Smooth muscle cell (in vitro differentiated cells): ENCODE data around the gene RRP12. TPM values are rescaled to one million over a fixed set of nuclear protein-coding genes. Genes with fewer than 3 reads are reported as not detected.

Experiments used
- DNase-seq: peaks from one replicate; lab custom pipeline; 2025; ENCODE audit not compliant: unreplicated experiment; lab: John Stamatoyannopoulos, UW
- H2AFZ ChIP-seq: fragments of 200-600 bp; sonication (generic); 2 replicates; pipeline ENCODE4 v1.6.0; 2016; ENCODE audit warnings: antibody characterized with exemption, low read depth, mild to moderate bottlenecking
- H3F3A ChIP-seq: fragments of 200-600 bp; sonication (generic); 2 replicates; pipeline ENCODE4 v1.6.0; 2017; ENCODE audit warnings: antibody characterized with exemption, low read depth
- H3K27ac ChIP-seq: fragments of 200-600 bp; sonication (generic); 2 replicates; pipeline ENCODE4 v1.5.1; 2016; ENCODE audit warnings: low read depth, mild to moderate bottlenecking
- H3K27me3 ChIP-seq: fragments of 200-600 bp; sonication (generic); 2 replicates; pipeline ENCODE4 v1.6.1; 2016; ENCODE audit warnings: low read depth, mild to moderate bottlenecking
- H3K36me3 ChIP-seq: fragments of 200-600 bp; sonication (generic); 2 replicates; pipeline ENCODE4 v1.5.1; 2016; ENCODE audit warnings: low read depth
- H3K4me1 ChIP-seq: fragments of 200-600 bp; sonication (generic); 2 replicates; pipeline ENCODE4 v1.5.1; 2016; ENCODE audit warnings: low read depth
- H3K4me2 ChIP-seq: fragments of 200-600 bp; sonication (generic); 2 replicates; pipeline ENCODE4 v1.6.0; 2016; ENCODE audit warnings: mild to moderate bottlenecking
- H3K4me3 ChIP-seq: fragments of 200-600 bp; sonication (generic); 2 replicates; pipeline ENCODE4 v1.5.1; 2016; ENCODE audit warnings: mild to moderate bottlenecking
- H3K79me2 ChIP-seq: fragments of 200-600 bp; sonication (generic); 2 replicates; pipeline ENCODE4 v1.6.0; 2016; ENCODE audit warnings: low read depth, mild to moderate bottlenecking
- H3K9ac ChIP-seq: fragments of 200-600 bp; sonication (generic); 2 replicates; pipeline ENCODE4 v1.6.0; 2016; ENCODE audit warnings: low read depth
- H3K9me3 ChIP-seq: fragments of 200-600 bp; sonication (generic); replicated peaks from 2 replicates; pipeline ENCODE4 v1.5.1; 2016; ENCODE audit warnings: low read depth
- H4K20me1 ChIP-seq: fragments of 200-600 bp; sonication (generic); 2 replicates; pipeline ENCODE4 v1.6.0; 2016; ENCODE audit warnings: low read depth
- WGBS: methylation state at CpG from one replicate; pipeline ENCODE4 v1.1.7; 2016; ENCODE audit warnings: low lambda C conversion rate; 5-methylcytosine and 5-hydroxymethylcytosine counted together
- polyA plus RNA-seq: library from polyadenylated mRNA; unstranded; fragments of >200 nt; fragmentation: Nextera tagmentation; extraction: Ambion mirVana; gene quantifications from 2 replicates; pipeline ENCODE4 v1.2.1, GENCODE V29; 2016
- total RNA-seq: library from RNA; depleted of rRNA; stranded (reverse); fragments of >200 nt; gene quantifications from 2 replicates; pipeline ENCODE4 v1.2.3, GENCODE V29; 2014
- TF ChIP-seq, protein P1 (sequence below): fragments of 200-600 bp; sonication (generic); IDR thresholded peaks from 2 replicates; pipeline ENCODE4 v1.5.1; 2017; ENCODE audit warnings: borderline replicate concordance, mild to moderate bottlenecking, antibody characterized with exemption; ENCODE audit not compliant: insufficient read depth, poor library complexity, severe bottlenecking

The RRP12 gene
- total and polyA plus RNA-seq, 2 experiments from 2014 or later = 14.1 to 18.8 TPM

- peak within 1 kb of the TSS; percentile 83 for H2AFZ ChIP-seq
- peak within 1 kb of the TSS; percentile 99 for H3K9ac ChIP-seq
- H3F3A ChIP-seq = peaks cover 9% of the 10 kb centered on the region
- H3K4me2 ChIP-seq = peak within 1 kb of the TSS; percentile 87
- H3K27me3 ChIP-seq = peaks cover 6% of the 10 kb centered on the region
- TF ChIP-seq, protein P1, sequence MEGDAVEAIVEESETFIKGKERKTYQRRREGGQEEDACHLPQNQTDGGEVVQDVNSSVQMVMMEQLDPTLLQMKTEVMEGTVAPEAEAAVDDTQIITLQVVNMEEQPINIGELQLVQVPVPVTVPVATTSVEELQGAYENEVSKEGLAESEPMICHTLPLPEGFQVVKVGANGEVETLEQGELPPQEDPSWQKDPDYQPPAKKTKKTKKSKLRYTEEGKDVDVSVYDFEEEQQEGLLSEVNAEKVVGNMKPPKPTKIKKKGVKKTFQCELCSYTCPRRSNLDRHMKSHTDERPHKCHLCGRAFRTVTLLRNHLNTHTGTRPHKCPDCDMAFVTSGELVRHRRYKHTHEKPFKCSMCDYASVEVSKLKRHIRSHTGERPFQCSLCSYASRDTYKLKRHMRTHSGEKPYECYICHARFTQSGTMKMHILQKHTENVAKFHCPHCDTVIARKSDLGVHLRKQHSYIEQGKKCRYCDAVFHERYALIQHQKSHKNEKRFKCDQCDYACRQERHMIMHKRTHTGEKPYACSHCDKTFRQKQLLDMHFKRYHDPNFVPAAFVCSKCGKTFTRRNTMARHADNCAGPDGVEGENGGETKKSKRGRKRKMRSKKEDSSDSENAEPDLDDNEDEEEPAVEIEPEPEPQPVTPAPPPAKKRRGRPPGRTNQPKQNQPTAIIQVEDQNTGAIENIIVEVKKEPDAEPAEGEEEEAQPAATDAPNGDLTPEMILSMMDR = no peak
- DNase-seq = peak; percentile 95
- no peaks in the 10 kb centered on the region for H4K20me1 ChIP-seq
- no peaks in the 10 kb centered on the region for H3K9me3 ChIP-seq
- H3K27ac ChIP-seq = peak within 1 kb of the TSS; percentile 79
- H3K36me3 ChIP-seq = no peaks in the 10 kb centered on the region
- H3K79me2 ChIP-seq = peaks cover 20% of the 10 kb centered on the region
- H3K4me1 ChIP-seq = peaks cover 25% of the 10 kb centered on the region
- under 1% methylated on average over 42 of the region's 103 CpGs for WGBS
- peak within 1 kb of the TSS; percentile 80 for H3K4me3 ChIP-seq
Observed at GRCh38 chr10:97334370-97335175, 66.6 kb downstream of the RRP12 start, which contains the start of gene FRAT2. Gene FRAT2 (minus strand): TSS chr10:97334729. CDS start chr10:97334572, 157 bp downstream.

GRCh38 chr10:97333601-97334369 is 67.4 kb downstream of the RRP12 start:
- Histone ChIP-seq H3K4me3 (peak overlapping the region; percentile 80), H2AFZ (peak overlapping the region; percentile 57), H3K27me3 (peaks cover 6% of the 10 kb centered on the region), H3K36me3 (no peaks in the 10 kb centered on the region), H3K27ac (peak overlapping the region; percentile 62), H4K20me1 (no peaks in the 10 kb centered on the region), H3K79me2 (peaks cover 20% of the 10 kb centered on the region), H3F3A (peaks cover 9% of the 10 kb centered on the region), H3K4me2 (peak overlapping the region; percentile 87), H3K4me1 (peaks cover 25% of the 10 kb centered on the region), H3K9ac (peak overlapping the region; percentile 40), H3K9me3 (no peaks in the 10 kb centered on the region)
- 2% methylated on average over 79 of the region's 89 CpGs for WGBS
- TF ChIP-seq, protein P1 = no peak
- no peak for DNase-seq

GRCh38 chr10:97333351-97333600 is 67.9 kb downstream of the RRP12 start:
- Histone ChIP-seq H3K36me3 (no peaks in the 10 kb centered on the region), H3K27me3 (peaks cover 6% of the 10 kb centered on the region), H3F3A (peaks cover 9% of the 10 kb centered on the region), H3K79me2 (peaks cover 20% of the 10 kb centered on the region), H3K4me2 (peak overlapping the region; percentile 87), H2AFZ (no peak overlapping the region), H3K4me3 (peak overlapping the region; percentile 80), H3K9ac (peak overlapping the region; percentile 40), H3K27ac (peak overlapping the region; percentile 62), H4K20me1 (no peaks in the 10 kb centered on the region), H3K9me3 (no peaks in the 10 kb centered on the region), H3K4me1 (peaks cover 25% of the 10 kb centered on the region)
- TF ChIP-seq, protein P1 = no peak
- no peak for DNase-seq
- 3% methylated on average over 7 of the region's 7 CpGs for WGBS
